ENCODE measurements around the gene CAMK1D. TPM values are rescaled to one million over a fixed set of nuclear protein-coding genes. Genes with fewer than 3 reads are reported as not detected.

CAMK1D gene
- total RNA-seq, 4 donors from 2014 or later: 29.7 to 36.7 (median 33.3) TPM

GRCh38 chr10:12482587-12482986, 133.2 kb downstream of the CAMK1D start:
- no peak for DNase-seq (ENCODE audit: low spot score in 2 of 2)
- no peak for TF ChIP-seq POLR2A (IDR thresholded peaks at IDR 0.05)
- no peak for TF ChIP-seq CTCF (IDR thresholded peaks at IDR 0.05)
- WGBS, 2 donors: 76 to 84% methylated on average over 12 of the region's 12 CpGs
- intact Hi-C loops (cut with DNase I; ENCODE audit: low total_unique reads): no loop called here
- H3K4me3 ChIP-seq (ENCODE audit: low read depth, poor library complexity, severe bottlenecking): no peak overlapping the region

DNA sequence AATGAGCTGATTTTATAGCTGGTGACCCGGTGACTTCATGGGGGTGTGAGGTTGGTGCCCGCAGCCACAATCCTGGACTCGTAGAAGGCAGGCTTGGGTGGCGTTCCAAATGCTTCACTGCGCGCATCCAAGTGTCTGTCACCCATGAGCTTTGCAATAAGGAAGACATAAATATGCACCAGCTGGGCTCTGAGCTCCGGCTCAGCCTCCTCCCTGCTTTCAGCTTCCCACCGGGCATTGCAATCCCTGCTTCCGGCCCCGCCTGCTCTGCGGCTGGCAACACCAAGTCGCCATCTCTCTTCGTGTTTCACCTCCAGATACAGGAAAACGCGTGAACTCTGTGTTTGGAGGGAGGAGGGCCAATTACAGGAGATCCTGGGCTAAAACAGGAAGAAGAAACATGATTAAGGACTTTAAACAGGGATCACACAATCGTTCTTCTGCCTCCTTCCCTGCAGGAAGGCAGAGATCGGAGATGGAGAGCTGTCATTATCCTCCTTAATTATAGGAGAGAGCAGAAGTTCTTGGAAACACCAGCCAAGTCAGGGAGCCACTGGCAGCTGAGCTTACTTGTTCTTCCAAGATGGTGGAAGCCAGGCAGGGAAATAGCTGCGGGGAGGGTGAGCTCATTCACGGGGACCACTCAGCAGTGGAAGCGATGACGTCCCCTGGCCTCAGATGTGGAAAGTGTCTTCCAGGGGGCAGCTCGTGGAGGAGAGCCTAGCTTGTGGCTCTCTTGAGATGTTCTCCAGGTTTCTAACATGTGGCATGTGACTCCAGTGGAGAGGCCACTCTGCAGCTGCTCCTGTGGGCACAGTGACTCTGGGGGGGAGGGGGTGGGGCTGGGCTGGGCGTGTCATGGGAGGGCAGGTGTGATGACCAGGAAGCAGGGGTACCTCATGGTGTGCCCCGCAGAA, 134.9 kb downstream of the CAMK1D start:
- TF ChIP-seq CTCF (IDR thresholded peaks at IDR 0.05) (no peak), POLR2A (IDR thresholded peaks at IDR 0.05) (no peak)
- WGBS, 2 donors: 65% methylated on average over 24 of the region's 24 CpGs
- no peak overlapping the region for H3K4me3 ChIP-seq (ENCODE audit: low read depth, poor library complexity, severe bottlenecking)
- intact Hi-C loops (cut with DNase I; ENCODE audit: low total_unique reads): no loop called here
- DNase-seq (ENCODE audit: low spot score in 2 of 2): no peak

- intact Hi-C loops (cut with DNase I; ENCODE audit: low total_unique reads): no loop called here
- DNase-seq (ENCODE audit: low spot score in 2 of 2): no peak
- TF ChIP-seq POLR2A (IDR thresholded peaks at IDR 0.05): no peak
- TF ChIP-seq CTCF (IDR thresholded peaks at IDR 0.05): no peak
- no peak overlapping the region for H3K4me3 ChIP-seq (ENCODE audit: low read depth, poor library complexity, severe bottlenecking)
- WGBS, 2 donors: 76 to 78% methylated on average over 26 of the region's 26 CpGs
Observed at GRCh38 chr10:12484941-12485805, 135.8 kb downstream of the CAMK1D start.

DNA sequence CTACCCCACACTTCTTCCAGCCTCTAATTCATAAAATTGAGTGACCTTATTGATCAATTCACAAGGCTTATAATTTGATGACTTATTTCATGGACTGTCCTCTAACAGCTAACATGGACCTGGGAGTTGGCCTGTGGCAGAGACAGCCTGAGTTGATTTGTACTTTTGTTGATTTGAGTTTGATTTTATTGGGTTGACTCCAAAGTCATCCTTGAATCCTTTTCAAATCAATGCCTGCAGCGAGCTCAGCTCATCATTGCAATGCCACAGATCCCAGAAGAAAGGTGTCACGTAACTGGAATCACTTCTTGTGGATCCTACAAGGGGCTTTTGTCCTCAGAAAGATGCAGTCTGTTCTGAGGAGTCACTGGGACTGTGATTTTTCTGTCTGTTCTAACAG, 138.0 kb downstream of the CAMK1D start:
- WGBS, 2 donors: 38 to 63% methylated on average over 2 of the region's 2 CpGs
- no peak for TF ChIP-seq POLR2A (IDR thresholded peaks at IDR 0.05)
- no peak for TF ChIP-seq CTCF (IDR thresholded peaks at IDR 0.05)
- intact Hi-C loops (cut with DNase I; ENCODE audit: low total_unique reads): no loop called here
- H3K4me3 ChIP-seq (ENCODE audit: low read depth, poor library complexity, severe bottlenecking): no peak overlapping the region
- no peak for DNase-seq (ENCODE audit: low spot score in 2 of 2)

- no peak for DNase-seq (ENCODE audit: low spot score in 2 of 2)
- H3K4me3 ChIP-seq (ENCODE audit: low read depth, poor library complexity, severe bottlenecking): no peak overlapping the region
- TF ChIP-seq POLR2A (IDR thresholded peaks at IDR 0.05) (no peak), CTCF (IDR thresholded peaks at IDR 0.05) (no peak)
- 91 to 98% methylated on average over 16 of the region's 16 CpGs for WGBS, 2 donors
- intact Hi-C loops (cut with DNase I; ENCODE audit: low total_unique reads): no loop called here
Observed at GRCh38 chr10:12488626-12489025, 139.3 kb downstream of the CAMK1D start.
